HepG2 (cell line): ENCODE measurements around the gene PTPRH. TPM values are rescaled to one million over a fixed set of nuclear protein-coding genes. Genes with fewer than 3 reads are reported as not detected.
A peak's percentile ranks its signal among the peaks of the same experiment; 100 is the strongest.

ENCODE experiments used
- FOXC1 ChIP-seq: sonication (generic); formaldehyde crosslinking; IDR thresholded peaks from 2 replicates; pipeline ENCODE4 v1.8.0; 2022; ENCODE audit warnings: mild to moderate bottlenecking, missing genetic modification reagents, borderline replicate concordance
- JUND ChIP-seq: sonication (generic); formaldehyde crosslinking; IDR thresholded peaks from 2 replicates; pipeline ENCODE4 v1.8.0; 2022; ENCODE audit warnings: mild to moderate bottlenecking, missing genetic modification reagents
- NFKBIZ ChIP-seq: IDR thresholded peaks from 2 replicates; pipeline ENCODE4 v1.6.1; 2018; ENCODE audit warnings: missing genetic modification reagents, missing compliant biosample characterization
- PAX8 ChIP-seq: sonication (generic); formaldehyde crosslinking; IDR thresholded peaks from 2 replicates; pipeline ENCODE4 v1.8.0; 2022; ENCODE audit warnings: mild to moderate bottlenecking, missing genetic modification reagents, borderline replicate concordance
- SMC3 ChIP-seq: IDR thresholded peaks from 2 replicates; pipeline ENCODE4 v1.6.1; 2011; ENCODE audit warnings: low read length, improper control_type of control experiment
- SMYD3 ChIP-seq: sonication (generic); formaldehyde crosslinking; IDR thresholded peaks from 2 replicates; pipeline ENCODE4 v1.8.1; 2023; ENCODE audit warnings: mild to moderate bottlenecking, missing genetic modification reagents
- SP5 ChIP-seq: IDR thresholded peaks from 2 replicates; pipeline ENCODE4 v1.6.1; 2016; ENCODE audit warnings: low read depth, borderline replicate concordance
- ZBTB3 ChIP-seq: sonication (generic); formaldehyde crosslinking; IDR thresholded peaks from 2 replicates; pipeline ENCODE4 v1.4.0; 2020; ENCODE audit warnings: low read depth, mild to moderate bottlenecking, moderate library complexity, missing genetic modification reagents, borderline replicate concordance
- ZBTB7A ChIP-seq: sonication (generic); formaldehyde crosslinking; IDR thresholded peaks from 2 replicates; pipeline ENCODE4 v1.8.0; 2022; ENCODE audit warnings: mild to moderate bottlenecking, missing genetic modification reagents
- ZNF253 ChIP-seq: sonication (generic); formaldehyde crosslinking; IDR thresholded peaks from 2 replicates; pipeline ENCODE4 v1.8.0; 2022; ENCODE audit warnings: mild to moderate bottlenecking, missing genetic modification reagents, borderline replicate concordance
- ZNF431 ChIP-seq: sonication (generic); formaldehyde crosslinking; IDR thresholded peaks from 2 replicates; pipeline ENCODE4 v1.9.0; 2022; ENCODE audit warnings: missing genetic modification reagents, low read depth, mild to moderate bottlenecking, borderline replicate concordance
- ZNF564 ChIP-seq: sonication (generic); formaldehyde crosslinking; IDR thresholded peaks from 2 replicates; pipeline ENCODE4 v1.8.1; 2023; ENCODE audit warnings: mild to moderate bottlenecking, missing genetic modification reagents
- polyA plus RNA-seq, 8 experiments: library from polyadenylated mRNA; depleted of rRNA in 3 of 8; stranded (reverse) in 7 of 8; unstranded in 1 of 8; fragments of >200 nt; fragmentation: Illumina TruSeq in 4 of 8; extraction: Trizol in 4 of 8; gene quantifications; 2 replicates each; pipeline versions ENCODE4 v1.2.1 to v1.2.3, GENCODE V29; 2011 to 2016; ENCODE audit warnings: low read depth in 4 of 8, missing spikeins in 1 of 8, mixed read lengths in 1 of 8; ENCODE audit not compliant: insufficient read depth in 1 of 8
- total RNA-seq, 5 experiments: library from RNA; depleted of rRNA; stranded (reverse); fragments of >200 nt; fragmentation: Illumina TruSeq; extraction: Trizol; gene quantifications; 2 replicates each; pipeline ENCODE4 v1.2.3, GENCODE V29; 2016; ENCODE audit warnings: low read depth in 1 of 5
- TF ChIP-seq, protein P1 (sequence below): sonication (generic); formaldehyde crosslinking; IDR thresholded peaks from 2 replicates; pipeline ENCODE4 v1.9.0; 2022; ENCODE audit warnings: low read depth, missing genetic modification reagents
- TF ChIP-seq, protein P2 (sequence below): sonication (generic); formaldehyde crosslinking; IDR thresholded peaks from 2 replicates; pipeline ENCODE4 v1.4.0; 2020; ENCODE audit warnings: missing genetic modification reagents
- TF ChIP-seq, protein P3 (sequence below): sonication (generic); IDR thresholded peaks from 2 replicates; pipeline ENCODE4 v1.6.1; 2016; ENCODE audit warnings: low read depth, borderline replicate concordance
- TF ChIP-seq, protein P4 (sequence below): sonication (generic); formaldehyde crosslinking; IDR thresholded peaks from 2 replicates; pipeline ENCODE4 v1.8.1; 2023; ENCODE audit warnings: missing genetic modification reagents, inconsistent platforms, borderline replicate concordance
- TF ChIP-seq, protein P5 (sequence below): sonication (generic); formaldehyde crosslinking; IDR thresholded peaks from 2 replicates; pipeline ENCODE4 v1.5.0; 2020; ENCODE audit warnings: missing genetic modification reagents
- TF ChIP-seq, protein P6 (sequence below): sonication (generic); formaldehyde crosslinking; IDR thresholded peaks from 2 replicates; pipeline ENCODE4 v1.4.0; 2020; ENCODE audit warnings: missing genetic modification reagents

The PTPRH gene
- total and polyA plus RNA-seq, 2 of the 13 experiments (the other 11 are each of a cell fraction or from before 2014, with no cell fraction given), result 14.7 to 125 TPM

DNA sequence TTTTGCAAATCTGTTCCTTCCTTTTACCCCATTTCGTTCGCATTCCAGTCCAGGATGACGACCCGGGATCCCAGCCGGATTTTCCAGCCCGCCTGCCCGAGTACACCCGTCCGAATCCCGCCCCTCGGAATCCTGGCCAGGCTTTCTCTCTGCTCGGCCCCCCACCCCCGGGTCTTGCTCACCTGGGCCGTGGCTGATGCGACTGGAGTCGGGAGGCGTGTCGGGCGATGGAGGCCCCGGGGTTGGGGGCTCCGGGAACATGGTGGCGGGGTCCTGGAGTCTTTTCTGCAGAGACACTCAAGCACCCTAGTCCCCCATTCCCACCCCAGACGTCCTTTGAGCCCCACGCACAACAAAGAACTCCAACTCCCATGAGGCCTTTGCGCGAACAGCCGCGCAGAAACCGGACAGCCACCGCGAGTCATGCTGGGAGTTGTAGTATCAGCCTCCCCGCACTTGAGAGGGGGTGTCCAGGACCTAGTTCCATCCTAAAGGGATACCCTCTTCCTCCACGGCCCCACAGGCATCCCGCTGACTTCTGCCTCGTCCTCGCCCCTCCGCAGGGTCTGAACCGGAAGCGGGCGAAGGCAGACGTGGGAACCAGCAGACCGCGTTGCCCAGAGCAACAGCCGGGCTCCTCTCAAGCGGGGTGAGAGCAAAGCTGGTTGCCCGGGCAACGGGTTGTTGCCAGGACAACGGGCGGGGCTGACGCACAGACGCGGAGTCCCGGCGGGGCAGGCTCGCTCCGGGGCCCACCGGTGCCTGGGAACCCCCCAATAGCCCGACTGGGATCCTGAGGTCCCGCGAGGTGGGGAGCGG, 30.3 kb downstream of the PTPRH start (continued):
- TF ChIP-seq ZBTB3, result no peak
- TF ChIP-seq, protein P1, sequence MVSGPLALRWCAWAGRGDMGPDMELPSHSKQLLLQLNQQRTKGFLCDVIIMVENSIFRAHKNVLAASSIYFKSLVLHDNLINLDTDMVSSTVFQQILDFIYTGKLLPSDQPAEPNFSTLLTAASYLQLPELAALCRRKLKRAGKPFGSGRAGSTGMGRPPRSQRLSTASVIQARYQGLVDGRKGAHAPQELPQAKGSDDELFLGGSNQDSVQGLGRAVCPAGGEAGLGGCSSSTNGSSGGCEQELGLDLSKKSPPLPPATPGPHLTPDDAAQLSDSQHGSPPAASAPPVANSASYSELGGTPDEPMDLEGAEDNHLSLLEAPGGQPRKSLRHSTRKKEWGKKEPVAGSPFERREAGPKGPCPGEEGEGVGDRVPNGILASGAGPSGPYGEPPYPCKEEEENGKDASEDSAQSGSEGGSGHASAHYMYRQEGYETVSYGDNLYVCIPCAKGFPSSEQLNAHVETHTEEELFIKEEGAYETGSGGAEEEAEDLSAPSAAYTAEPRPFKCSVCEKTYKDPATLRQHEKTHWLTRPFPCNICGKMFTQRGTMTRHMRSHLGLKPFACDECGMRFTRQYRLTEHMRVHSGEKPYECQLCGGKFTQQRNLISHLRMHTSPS (CRISPR knock-in tag), result no peak
- TF ChIP-seq ZNF564, result no peak
- TF ChIP-seq FOXC1 (CRISPR knock-in tag), result no peak
- TF ChIP-seq SMYD3 (CRISPR knock-in tag), result no peak
- TF ChIP-seq SMC3, result no peak
- TF ChIP-seq ZBTB7A, result no peak
- TF ChIP-seq, protein P2, sequence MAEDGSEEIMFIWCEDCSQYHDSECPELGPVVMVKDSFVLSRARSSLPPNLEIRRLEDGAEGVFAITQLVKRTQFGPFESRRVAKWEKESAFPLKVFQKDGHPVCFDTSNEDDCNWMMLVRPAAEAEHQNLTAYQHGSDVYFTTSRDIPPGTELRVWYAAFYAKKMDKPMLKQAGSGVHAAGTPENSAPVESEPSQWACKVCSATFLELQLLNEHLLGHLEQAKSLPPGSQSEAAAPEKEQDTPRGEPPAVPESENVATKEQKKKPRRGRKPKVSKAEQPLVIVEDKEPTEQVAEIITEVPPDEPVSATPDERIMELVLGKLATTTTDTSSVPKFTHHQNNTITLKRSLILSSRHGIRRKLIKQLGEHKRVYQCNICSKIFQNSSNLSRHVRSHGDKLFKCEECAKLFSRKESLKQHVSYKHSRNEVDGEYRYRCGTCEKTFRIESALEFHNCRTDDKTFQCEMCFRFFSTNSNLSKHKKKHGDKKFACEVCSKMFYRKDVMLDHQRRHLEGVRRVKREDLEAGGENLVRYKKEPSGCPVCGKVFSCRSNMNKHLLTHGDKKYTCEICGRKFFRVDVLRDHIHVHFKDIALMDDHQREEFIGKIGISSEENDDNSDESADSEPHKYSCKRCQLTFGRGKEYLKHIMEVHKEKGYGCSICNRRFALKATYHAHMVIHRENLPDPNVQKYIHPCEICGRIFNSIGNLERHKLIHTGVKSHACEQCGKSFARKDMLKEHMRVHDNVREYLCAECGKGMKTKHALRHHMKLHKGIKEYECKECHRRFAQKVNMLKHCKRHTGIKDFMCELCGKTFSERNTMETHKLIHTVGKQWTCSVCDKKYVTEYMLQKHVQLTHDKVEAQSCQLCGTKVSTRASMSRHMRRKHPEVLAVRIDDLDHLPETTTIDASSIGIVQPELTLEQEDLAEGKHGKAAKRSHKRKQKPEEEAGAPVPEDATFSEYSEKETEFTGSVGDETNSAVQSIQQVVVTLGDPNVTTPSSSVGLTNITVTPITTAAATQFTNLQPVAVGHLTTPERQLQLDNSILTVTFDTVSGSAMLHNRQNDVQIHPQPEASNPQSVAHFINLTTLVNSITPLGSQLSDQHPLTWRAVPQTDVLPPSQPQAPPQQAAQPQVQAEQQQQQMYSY, result peak; percentile 98
- TF ChIP-seq NFKBIZ (CRISPR knock-in tag), result no peak
- no peak for TF ChIP-seq ZNF431
- TF ChIP-seq, protein P3, sequence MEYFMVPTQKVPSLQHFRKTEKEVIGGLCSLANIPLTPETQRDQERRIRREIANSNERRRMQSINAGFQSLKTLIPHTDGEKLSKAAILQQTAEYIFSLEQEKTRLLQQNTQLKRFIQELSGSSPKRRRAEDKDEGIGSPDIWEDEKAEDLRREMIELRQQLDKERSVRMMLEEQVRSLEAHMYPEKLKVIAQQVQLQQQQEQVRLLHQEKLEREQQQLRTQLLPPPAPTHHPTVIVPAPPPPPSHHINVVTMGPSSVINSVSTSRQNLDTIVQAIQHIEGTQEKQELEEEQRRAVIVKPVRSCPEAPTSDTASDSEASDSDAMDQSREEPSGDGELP, result peak; percentile 47; the same call in 1 of the 2 replicates
- TF ChIP-seq, protein P4, sequence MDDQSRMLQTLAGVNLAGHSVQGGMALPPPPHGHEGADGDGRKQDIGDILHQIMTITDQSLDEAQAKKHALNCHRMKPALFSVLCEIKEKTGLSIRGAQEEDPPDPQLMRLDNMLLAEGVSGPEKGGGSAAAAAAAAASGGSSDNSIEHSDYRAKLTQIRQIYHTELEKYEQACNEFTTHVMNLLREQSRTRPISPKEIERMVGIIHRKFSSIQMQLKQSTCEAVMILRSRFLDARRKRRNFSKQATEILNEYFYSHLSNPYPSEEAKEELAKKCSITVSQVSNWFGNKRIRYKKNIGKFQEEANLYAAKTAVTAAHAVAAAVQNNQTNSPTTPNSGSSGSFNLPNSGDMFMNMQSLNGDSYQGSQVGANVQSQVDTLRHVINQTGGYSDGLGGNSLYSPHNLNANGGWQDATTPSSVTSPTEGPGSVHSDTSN (CRISPR knock-in tag), result no peak
- no peak for TF ChIP-seq PAX8 (CRISPR knock-in tag)
- TF ChIP-seq ZNF253 (CRISPR knock-in tag), result no peak
- no peak for TF ChIP-seq JUND (CRISPR knock-in tag)
- no peak for TF ChIP-seq SP5 (CRISPR knock-in tag)
- TF ChIP-seq, protein P5, sequence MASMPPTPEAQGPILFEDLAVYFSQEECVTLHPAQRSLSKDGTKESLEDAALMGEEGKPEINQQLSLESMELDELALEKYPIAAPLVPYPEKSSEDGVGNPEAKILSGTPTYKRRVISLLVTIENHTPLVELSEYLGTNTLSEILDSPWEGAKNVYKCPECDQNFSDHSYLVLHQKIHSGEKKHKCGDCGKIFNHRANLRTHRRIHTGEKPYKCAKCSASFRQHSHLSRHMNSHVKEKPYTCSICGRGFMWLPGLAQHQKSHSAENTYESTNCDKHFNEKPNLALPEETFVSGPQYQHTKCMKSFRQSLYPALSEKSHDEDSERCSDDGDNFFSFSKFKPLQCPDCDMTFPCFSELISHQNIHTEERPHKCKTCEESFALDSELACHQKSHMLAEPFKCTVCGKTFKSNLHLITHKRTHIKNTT, result no peak
- TF ChIP-seq, protein P6, sequence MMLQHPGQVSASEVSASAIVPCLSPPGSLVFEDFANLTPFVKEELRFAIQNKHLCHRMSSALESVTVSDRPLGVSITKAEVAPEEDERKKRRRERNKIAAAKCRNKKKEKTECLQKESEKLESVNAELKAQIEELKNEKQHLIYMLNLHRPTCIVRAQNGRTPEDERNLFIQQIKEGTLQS (CRISPR knock-in tag), result no peak
